ENCODE measurements around the gene MTMR4. TPM values are rescaled to one million over a fixed set of nuclear protein-coding genes. Genes with fewer than 3 reads are reported as not detected.

Gene MTMR4
- polyA plus RNA-seq, 3 donors, result 7.2 to 20.7 (median 8.4) TPM

GRCh38 chr17:58514770-58515157, 326 bp upstream of the MTMR4 start:
- Histone ChIP-seq H3K36me3 (replicated peaks in 1 of 2; ENCODE audit: control insufficient read depth in 1 of 2, insufficient read depth in 2 of 2, low read length in 2 of 2) (peaks cover 30 to 38% of the 10 kb centered on the region in 2 donors), H3K4me3 (replicated peaks in 1 of 3; ENCODE audit: low read depth in 2 of 3, low read length in 3 of 3) (peak overlapping the region in 2 of 3 experiments; percentile 11 to 78), H3K27ac (ENCODE audit: low read depth in 1 of 2, low read length in 2 of 2) (no peak overlapping the region), H3K27me3 (ENCODE audit: control insufficient read depth in 2 of 2, insufficient read depth in 2 of 2, low read length in 2 of 2) (no peaks in the 10 kb centered on the region), H4K20me1 (ENCODE audit: insufficient read depth, low read length) (peaks cover 17% of the 10 kb centered on the region), H2AFZ (ENCODE audit: insufficient read depth, low read depth, low read length, poor library complexity, severe bottlenecking) (peak overlapping the region; percentile 71), H3K4me2 (replicated peaks; ENCODE audit: extremely low read depth, low read length, poor library complexity, severe bottlenecking) (peak overlapping the region; percentile 93), H3K79me2 (ENCODE audit: insufficient read depth, low read length) (peaks cover 31% of the 10 kb centered on the region), H3K4me1 (ENCODE audit: control insufficient read depth in 1 of 2, insufficient read depth in 2 of 2, low read length in 2 of 2) (peaks cover 34 to 48% of the 10 kb centered on the region in 2 donors), H3K9ac (ENCODE audit: insufficient read depth, low read length, poor library complexity, severe bottlenecking) (peak overlapping the region; percentile 62), H3K9me3 (replicated peaks in 1 of 2; ENCODE audit: control insufficient read depth in 1 of 2, insufficient read depth in 1 of 2, low read length in 2 of 2) (no peaks in the 10 kb centered on the region)
- intact Hi-C loops (cut with micrococcal nuclease), result loop anchor here (5.0 to 10.0 kb wide), 4 partner anchors 63 to 507 kb away; partner anchors contain the start of gene SRSF1 (in 1 of the 2)
- Mint-ChIP-seq H3K27me3 (ENCODE audit: low read depth in 3 of 3) (peaks cover 0 to 4% (median 2%) of the 10 kb centered on the region in 3 donors), H3K9me3 (no peaks in the 10 kb centered on the region), H3K36me3 (peaks cover 39 to 41% of the 10 kb centered on the region in 2 donors), H3K4me3 (peak overlapping the region; percentile 73 to 84), H3K4me1 (peaks cover 44% of the 10 kb centered on the region), H3K27ac (peak overlapping the region in 4 of 7 donors; percentile 4 to 81 (median 38))
- DNase-seq, result no peak
- WGBS (ENCODE audit: insufficient coverage), result 12% methylated on average over 9 of the region's 11 CpGs
- TF ChIP-seq CTCF (IDR thresholded peaks at IDR 0.05), result no peak

GRCh38 chr17:58513267-58513964, 1.0 kb downstream of the MTMR4 start:
- Histone ChIP-seq H3K9ac (ENCODE audit: insufficient read depth, low read length, poor library complexity, severe bottlenecking) (peak overlapping the region; percentile 62), H3K36me3 (replicated peaks in 1 of 2; ENCODE audit: control insufficient read depth in 1 of 2, insufficient read depth in 2 of 2, low read length in 2 of 2) (peaks cover 42 to 52% of the 10 kb centered on the region in 2 donors), H3K4me2 (replicated peaks; ENCODE audit: extremely low read depth, low read length, poor library complexity, severe bottlenecking) (peak overlapping the region; percentile 93), H4K20me1 (ENCODE audit: insufficient read depth, low read length) (peaks cover 17% of the 10 kb centered on the region), H2AFZ (ENCODE audit: insufficient read depth, low read depth, low read length, poor library complexity, severe bottlenecking) (peak overlapping the region; percentile 71), H3K4me1 (ENCODE audit: control insufficient read depth in 1 of 2, insufficient read depth in 2 of 2, low read length in 2 of 2) (peaks cover 28 to 40% of the 10 kb centered on the region in 2 donors), H3K9me3 (replicated peaks in 1 of 2; ENCODE audit: control insufficient read depth in 1 of 2, insufficient read depth in 1 of 2, low read length in 2 of 2) (no peaks in the 10 kb centered on the region), H3K4me3 (replicated peaks in 1 of 3; ENCODE audit: low read depth in 2 of 3, low read length in 3 of 3) (peak overlapping the region in 1 of 3 experiments; percentile 78), H3K27me3 (ENCODE audit: control insufficient read depth in 2 of 2, insufficient read depth in 2 of 2, low read length in 2 of 2) (no peaks in the 10 kb centered on the region), H3K79me2 (ENCODE audit: insufficient read depth, low read length) (peaks cover 31% of the 10 kb centered on the region), H3K27ac (ENCODE audit: low read depth in 1 of 2, low read length in 2 of 2) (no peak overlapping the region)
- no peak for TF ChIP-seq CTCF (IDR thresholded peaks at IDR 0.05)
- H3K36me3 Mint-ChIP-seq, result peaks cover 52 to 54% of the 10 kb centered on the region in 2 donors
- H3K27ac Mint-ChIP-seq, result peak overlapping the region in 6 of 7 donors; percentile 21 to 74 (median 46)
- H3K4me1 Mint-ChIP-seq, result peaks cover 38% of the 10 kb centered on the region
- 3% methylated on average over 5 of the region's 14 CpGs for WGBS (ENCODE audit: insufficient coverage)
- H3K27me3 Mint-ChIP-seq (ENCODE audit: low read depth in 3 of 3), result peaks cover 0 to 4% (median 2%) of the 10 kb centered on the region in 3 donors
- DNase-seq, result peak in 1 of 3 donors; percentile 57
- no peaks in the 10 kb centered on the region for H3K9me3 Mint-ChIP-seq
- H3K4me3 Mint-ChIP-seq, result peak overlapping the region; percentile 85 to 92
- intact Hi-C loops (cut with micrococcal nuclease), result loop anchor here in 1 of 2 donors (10.0 kb wide), 1 partner anchor 179 kb away; no protein-coding TSS in a partner anchor

Data from CD14-positive monocyte (primary cell).